Fibroblast of lung (primary cell): ENCODE measurements around the gene CYSTM1.

Source experiments
- EZH2 ChIP-seq: IDR thresholded peaks from 2 replicates; pipeline ENCODE4 v1.5.1; 2012; ENCODE audit warnings: low read length, control low read depth, mild to moderate bottlenecking; ENCODE audit errors: missing control alignments
- TF ChIP-seq, protein P1 (sequence below), 2 donors: IDR thresholded peaks in 1 of 2; conservative IDR thresholded peaks in 1 of 2; 1 replicate in 1 of 2; 2 replicates in 1 of 2; pipeline ENCODE4 v1.5.1; 2011 to 2012; ENCODE audit warnings: low read length in 2 of 2, control low read depth in 1 of 2, inconsistent platforms in 1 of 2, low read depth in 1 of 2, mild to moderate bottlenecking in 1 of 2

DNA sequence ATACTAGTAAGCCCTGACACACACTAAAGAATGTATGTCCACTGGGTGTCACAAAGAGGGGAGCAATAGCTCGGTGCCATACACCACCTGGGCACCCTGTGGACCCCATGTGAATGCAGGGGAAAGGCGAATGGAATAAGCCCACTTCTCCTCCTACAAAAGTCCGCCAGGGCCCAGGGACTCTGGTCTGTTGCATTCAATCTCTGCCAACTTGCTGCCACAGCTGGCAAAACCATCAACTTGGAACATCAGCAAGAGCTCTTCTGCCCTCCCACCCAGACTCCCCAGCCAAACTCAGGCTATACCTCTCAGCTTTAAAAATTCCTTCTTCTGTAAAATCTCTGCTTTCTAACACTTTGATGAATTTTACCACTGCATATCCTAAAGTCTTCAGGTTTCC, 73.4 kb downstream of the CYSTM1 start:
- TF ChIP-seq, protein P1, sequence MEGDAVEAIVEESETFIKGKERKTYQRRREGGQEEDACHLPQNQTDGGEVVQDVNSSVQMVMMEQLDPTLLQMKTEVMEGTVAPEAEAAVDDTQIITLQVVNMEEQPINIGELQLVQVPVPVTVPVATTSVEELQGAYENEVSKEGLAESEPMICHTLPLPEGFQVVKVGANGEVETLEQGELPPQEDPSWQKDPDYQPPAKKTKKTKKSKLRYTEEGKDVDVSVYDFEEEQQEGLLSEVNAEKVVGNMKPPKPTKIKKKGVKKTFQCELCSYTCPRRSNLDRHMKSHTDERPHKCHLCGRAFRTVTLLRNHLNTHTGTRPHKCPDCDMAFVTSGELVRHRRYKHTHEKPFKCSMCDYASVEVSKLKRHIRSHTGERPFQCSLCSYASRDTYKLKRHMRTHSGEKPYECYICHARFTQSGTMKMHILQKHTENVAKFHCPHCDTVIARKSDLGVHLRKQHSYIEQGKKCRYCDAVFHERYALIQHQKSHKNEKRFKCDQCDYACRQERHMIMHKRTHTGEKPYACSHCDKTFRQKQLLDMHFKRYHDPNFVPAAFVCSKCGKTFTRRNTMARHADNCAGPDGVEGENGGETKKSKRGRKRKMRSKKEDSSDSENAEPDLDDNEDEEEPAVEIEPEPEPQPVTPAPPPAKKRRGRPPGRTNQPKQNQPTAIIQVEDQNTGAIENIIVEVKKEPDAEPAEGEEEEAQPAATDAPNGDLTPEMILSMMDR (conservative IDR thresholded peaks at IDR 0.05 in 1 of 2, IDR thresholded peaks at IDR 0.05 in 1 of 2; ENCODE audit: low read depth in 1 of 2, low read length in 2 of 2): no peak
- TF ChIP-seq EZH2: no peak
